Liver (tissue), 9 donors: ENCODE measurements around the gene ZCCHC17. TPM values are rescaled to one million over a fixed set of nuclear protein-coding genes. Genes with fewer than 3 reads are reported as not detected.

Experiments
- DNase-seq: peaks from one replicate; pipeline ENCODE4 v3.0.0-alpha.2; 2017; ENCODE audit warnings: low spot score
- H3K27ac ChIP-seq, 2 donors: one replicate each; pipeline ENCODE4 v1.7.0; 2013; ENCODE audit warnings: inconsistent platforms in 2 of 2, low read length in 2 of 2, control low read depth in 1 of 2, low read depth in 1 of 2, mild to moderate bottlenecking in 1 of 2
- H3K27me3 ChIP-seq, 4 donors: one replicate each; pipeline versions ENCODE4 v1.6.1 to v1.7.0; 2013; ENCODE audit warnings: low read length in 3 of 4, inconsistent platforms in 1 of 4, mild to moderate bottlenecking in 1 of 4, moderate library complexity in 1 of 4; ENCODE audit not compliant: control insufficient read depth in 4 of 4, insufficient read depth in 4 of 4
- H3K36me3 ChIP-seq, 4 donors: one replicate each; pipeline versions ENCODE4 v1.6.1 to v1.7.0; 2013; ENCODE audit warnings: low read length in 3 of 4, mild to moderate bottlenecking in 3 of 4, low read depth in 1 of 4, moderate library complexity in 1 of 4; ENCODE audit not compliant: control insufficient read depth in 4 of 4, insufficient read depth in 3 of 4
- H3K4me1 ChIP-seq, 4 donors: one replicate each; pipeline versions ENCODE4 v1.6.1 to v1.7.0; 2013; ENCODE audit warnings: low read length in 3 of 4, mild to moderate bottlenecking in 3 of 4, moderate library complexity in 1 of 4; ENCODE audit not compliant: control insufficient read depth in 4 of 4, insufficient read depth in 4 of 4
- H3K4me3 ChIP-seq, 3 donors: one replicate each; pipeline versions ENCODE4 v1.6.1 to v1.7.0; 2013; ENCODE audit warnings: low read length in 3 of 3, control low read depth in 1 of 3, low read depth in 1 of 3, mild to moderate bottlenecking in 1 of 3
- H3K9ac ChIP-seq, 2 donors: one replicate each; pipeline ENCODE4 v1.7.0; 2013; ENCODE audit warnings: low read length in 2 of 2, mild to moderate bottlenecking in 2 of 2, moderate library complexity in 2 of 2, control low read depth in 1 of 2, low read depth in 1 of 2
- H3K9me3 ChIP-seq, 4 donors: one replicate each; pipeline versions ENCODE4 v1.6.1 to v1.7.0; 2013; ENCODE audit warnings: low read length in 3 of 4; ENCODE audit not compliant: control insufficient read depth in 4 of 4
- ATF3 ChIP-seq: IDR thresholded peaks from 2 replicates; pipeline ENCODE4 v1.6.1; 2016; ENCODE audit warnings: antibody characterized with exemption
- EGR1 ChIP-seq, 2 donors: IDR thresholded peaks; 2 replicates each; pipeline ENCODE4 v1.6.1; 2016 to 2018; ENCODE audit warnings: antibody characterized with exemption in 2 of 2, low read depth in 2 of 2
- FOXA1 ChIP-seq: IDR thresholded peaks from 2 replicates; pipeline ENCODE4 v1.6.1; 2016; ENCODE audit warnings: antibody characterized with exemption
- FOXA2 ChIP-seq: IDR thresholded peaks from 2 replicates; pipeline ENCODE4 v1.6.1; 2016; ENCODE audit warnings: antibody characterized with exemption
- HNF4A ChIP-seq, 2 donors: conservative IDR thresholded peaks; 2 replicates each; pipeline ENCODE4 v1.6.1; 2016; ENCODE audit warnings: antibody characterized with exemption in 2 of 2, mild to moderate bottlenecking in 2 of 2
- HNF4G ChIP-seq: IDR thresholded peaks from 2 replicates; pipeline ENCODE4 v1.6.1; 2016; ENCODE audit warnings: antibody characterized with exemption
- JUND ChIP-seq, 2 donors: IDR thresholded peaks; 2 replicates each; pipeline ENCODE4 v1.6.1; 2016; ENCODE audit warnings: antibody characterized with exemption in 2 of 2
- MAX ChIP-seq: IDR thresholded peaks from 2 replicates; pipeline ENCODE4 v1.6.1; 2016; ENCODE audit warnings: antibody characterized with exemption
- NR2F2 ChIP-seq: IDR thresholded peaks from 2 replicates; pipeline ENCODE4 v1.6.1; 2016; ENCODE audit warnings: antibody characterized with exemption
- RAD21 ChIP-seq, 2 donors: IDR thresholded peaks; 2 replicates each; pipeline ENCODE4 v1.6.1; 2016; ENCODE audit warnings: antibody characterized with exemption in 2 of 2, mild to moderate bottlenecking in 2 of 2
- REST ChIP-seq: IDR thresholded peaks from 2 replicates; pipeline ENCODE4 v1.6.1; 2016; ENCODE audit warnings: antibody characterized with exemption, mild to moderate bottlenecking
- RXRA ChIP-seq, 2 donors: IDR thresholded peaks; 2 replicates each; pipeline ENCODE4 v1.6.1; 2017 to 2018; ENCODE audit warnings: antibody characterized with exemption in 2 of 2, mild to moderate bottlenecking in 1 of 2
- SP1 ChIP-seq: IDR thresholded peaks from 2 replicates; pipeline ENCODE4 v1.6.1; 2018; ENCODE audit warnings: antibody characterized with exemption, mild to moderate bottlenecking
- TAF1 ChIP-seq: conservative IDR thresholded peaks from 2 replicates; pipeline ENCODE4 v1.6.1; 2016; ENCODE audit warnings: antibody characterized with exemption, mild to moderate bottlenecking
- YY1 ChIP-seq: IDR thresholded peaks from 2 replicates; pipeline ENCODE4 v1.6.1; 2016; ENCODE audit warnings: antibody characterized with exemption, mild to moderate bottlenecking
- ZBTB33 ChIP-seq: IDR thresholded peaks from 2 replicates; pipeline ENCODE4 v1.6.1; 2016; ENCODE audit warnings: antibody characterized with exemption
- WGBS: extraction: QIAGEN DNeasy Blood & Tissue Kit; methylation state at CpG from one replicate; pipeline ENCODE4 v1.1.7; 2013; 5-methylcytosine and 5-hydroxymethylcytosine counted together
- polyA plus RNA-seq, 2 donors: library from polyadenylated mRNA; stranded (reverse) in 1 of 2; unstranded in 1 of 2; fragments of 200-250 nt in 1 of 2; fragments of >200 nt in 1 of 2; fragmentation: Nextera tagmentation in 1 of 2; extraction: Ambion mirVana in 1 of 2; gene quantifications; one replicate each; pipeline versions ENCODE4 v1.2.1 to v1.2.3, GENCODE V29; 2013 to 2015
- total RNA-seq, 2 donors: library from RNA; depleted of rRNA; stranded (reverse); fragments of >200 nt; gene quantifications; one replicate each; pipeline ENCODE4 v1.2.3, GENCODE V29; 2014
- donor health status: healthy.
- donor health status: healthy.
- donor health status: healthy.
- donor health status: healthy.
- donor health status: healthy.

ZCCHC17 gene
- total and polyA plus RNA-seq, 4 donors = 7.4 to 15.1 (median 9.2) TPM

- Histone ChIP-seq H3K27ac (no peak overlapping the region), H3K27me3 (no peaks in the 10 kb centered on the region), H3K4me1 (no peaks in the 10 kb centered on the region), H3K4me3 (no peak overlapping the region), H3K9ac (no peak overlapping the region), H3K9me3 (no peaks in the 10 kb centered on the region), H3K36me3 (peaks cover 4 to 11% (median 6%) of the 10 kb centered on the region in 4 donors)
- 100% methylated on average over 1 of the region's 1 CpG for WGBS
- no peak for TF ChIP-seq RAD21 (IDR thresholded peaks at IDR 0.05)
- TF ChIP-seq FOXA2 = no peak
- TF ChIP-seq RXRA (IDR thresholded peaks at IDR 0.05) = no peak
- TF ChIP-seq ATF3 = no peak
- no peak for TF ChIP-seq NR2F2
- no peak for TF ChIP-seq ZBTB33
- TF ChIP-seq YY1 = no peak
- TF ChIP-seq SP1 = no peak
- no peak for TF ChIP-seq HNF4A (conservative IDR thresholded peaks at IDR 0.05)
- no peak for TF ChIP-seq EGR1 (IDR thresholded peaks at IDR 0.05; ENCODE audit: low read depth in 2 of 2)
- TF ChIP-seq REST = no peak
- DNase-seq = no peak
Measured at GRCh38 chr1:31348449-31348848, 51.6 kb downstream of the ZCCHC17 start.

GRCh38 chr1:31354283-31354682, 57.5 kb downstream of the ZCCHC17 start:
- H3K27me3 ChIP-seq = no peaks in the 10 kb centered on the region
- no peaks in the 10 kb centered on the region for H3K9me3 ChIP-seq
- no peak overlapping the region for H3K9ac ChIP-seq
- WGBS = 86% methylated on average over 3 of the region's 3 CpGs
- no peak overlapping the region for H3K27ac ChIP-seq
- H3K36me3 ChIP-seq = peaks cover 4 to 18% (median 10%) of the 10 kb centered on the region in 4 donors
- TF ChIP-seq YY1 (no peak), ATF3 (no peak), HNF4A (conservative IDR thresholded peaks at IDR 0.05) (no peak), JUND (IDR thresholded peaks at IDR 0.05) (no peak), NR2F2 (no peak), EGR1 (IDR thresholded peaks at IDR 0.05; ENCODE audit: low read depth in 2 of 2) (no peak), RXRA (IDR thresholded peaks at IDR 0.05) (no peak), RAD21 (IDR thresholded peaks at IDR 0.05) (no peak), SP1 (no peak), TAF1 (no peak), HNF4G (no peak), MAX (no peak), FOXA1 (no peak)
- H3K4me1 ChIP-seq = no peaks in the 10 kb centered on the region
- no peak for DNase-seq
- H3K4me3 ChIP-seq = no peak overlapping the region
